GM21381 (cell line): Measurements from ENCODE around the gene TK1.

Experiments used
- ATAC-seq: cut with Tn5 transposase; IDR thresholded peaks from one replicate; pipeline ENCODE4 v1.9.1; 2021; ENCODE audit warnings: mild to moderate bottlenecking, moderate library complexity; ENCODE audit not compliant: unreplicated experiment

The TK1 gene

GRCh38 chr17:78125138-78125913, 61.5 kb downstream of the TK1 start:
- no peak for ATAC-seq

GRCh38 chr17:78124836-78125137, 62.1 kb downstream of the TK1 start:
- ATAC-seq = no peak
